Measurements from ENCODE around the gene KRT83.

GRCh38 chr12:52285851-52286530 is 35.2 kb downstream of the KRT83 start:
- TF ChIP-seq CTCF (IDR thresholded peaks at IDR 0.05) (no peak), USF1 (IDR thresholded peaks at IDR 0.05; ENCODE audit: borderline replicate concordance, low read depth) (no peak), CHD2 (IDR thresholded peaks at IDR 0.05; ENCODE audit: low read length, partially characterized antibody) (no peak), RAD21 (IDR thresholded peaks at IDR 0.05; ENCODE audit: low read length) (no peak), JUND (IDR thresholded peaks at IDR 0.05) (no peak), SMC3 (IDR thresholded peaks at IDR 0.05; ENCODE audit: low read depth, low read length) (no peak), PBX3 (IDR thresholded peaks at IDR 0.05) (no peak), POLR2AphosphoS5 (IDR thresholded peaks at IDR 0.05; ENCODE audit: low read depth, low read length) (no peak)

Measured in SK-N-SH (cell line).